A549 (cell line): ENCODE measurements around the gene CHEK1. TPM values are rescaled to one million over a fixed set of nuclear protein-coding genes. Genes with fewer than 3 reads are reported as not detected.

Experiments
- ATAC-seq, 2 experiments: fragments of 200-7000 bp in 1 of 2; fragments of >200 bp in 1 of 2; cut with Nextera tagmentation in 1 of 2; cut with Tn5 transposase in 1 of 2; 3 replicates each; pipeline versions ENCODE4 v1.8.0 to v1.9.1; 2018 to 2020; ENCODE audit warnings: mild to moderate bottlenecking in 1 of 2, moderate library complexity in 1 of 2
- CTCF ChIA-PET: fragments of 300-600 bp; sonication (Branson Sonifier 250); formaldehyde crosslinking; extraction: SDS; loops from one replicate; lab custom pipeline; 2021; ENCODE audit warnings: antibody characterized with exemption, inconsistent platforms; lab: Yijun Ruan, JAX
- POLR2A ChIA-PET: fragments of 350-600 bp; formaldehyde crosslinking; extraction: SDS; loops from one replicate; lab custom pipeline; 2021; ENCODE audit warnings: antibody characterized with exemption, inconsistent platforms; lab: Yijun Ruan, JAX
- DNase-seq, 2 experiments: peaks; one replicate each; pipeline versions ENCODE4 v3.0.0 to v3.0.0-alpha.2; 2011 to 2016; ENCODE audit warnings: low read depth in 1 of 2, low spot score in 1 of 2
- FAIRE-seq: peaks from 2 replicates; lab custom pipeline; 2011; peaks lifted over from hg19 to GRCh38; lab: Jason Lieb, UNC
- H3K27ac ChIP-seq, 2 experiments: fragments of >200 bp; sonication (Bioruptor Twin); formaldehyde crosslinking; 3 replicates each; pipeline ENCODE4 v1.5.1; 2016 to 2017
- H3K4me1 ChIP-seq: fragments of >200 bp; sonication (Bioruptor Twin); formaldehyde crosslinking; 3 replicates; pipeline ENCODE4 v1.6.1; 2016
- H3K4me2 ChIP-seq: fragments of >200 bp; sonication (Bioruptor Twin); formaldehyde crosslinking; 3 replicates; pipeline ENCODE4 v1.6.1; 2016
- H3K4me3 ChIP-seq: fragments of >200 bp; sonication (Bioruptor Twin); formaldehyde crosslinking; 3 replicates; pipeline ENCODE4 v1.5.1; 2016
- H3K9me3 ChIP-seq: fragments of >200 bp; sonication (Bioruptor Twin); formaldehyde crosslinking; 3 replicates; pipeline ENCODE4 v1.6.1; 2016
- ATOH8 ChIP-seq: fragments of 250-450 bp; sonication (Bioruptor Pico); IDR thresholded peaks from 2 replicates; pipeline ENCODE4 v1.5.0; 2020; ENCODE audit warnings: low read depth, mild to moderate bottlenecking, moderate library complexity
- BCL3 ChIP-seq: fragments of >200 bp; sonication (Bioruptor Twin); formaldehyde crosslinking; IDR thresholded peaks from 3 replicates; pipeline ENCODE4 v1.6.1; 2016
- CBX2 ChIP-seq: fragments of 200-600 bp; sonication (generic); IDR thresholded peaks from 2 replicates; pipeline ENCODE4 v1.6.1; 2016; ENCODE audit warnings: low read depth, mild to moderate bottlenecking, borderline replicate concordance
- CBX8 ChIP-seq: fragments of 200-600 bp; sonication (generic); IDR thresholded peaks from 2 replicates; pipeline ENCODE4 v1.6.1; 2016
- CEBPB ChIP-seq, 2 experiments: fragments of >200 bp in 1 of 2; sonication (Bioruptor Twin) in 1 of 2; formaldehyde crosslinking in 1 of 2; IDR thresholded peaks; 2 replicates each; pipeline ENCODE4 v1.6.1; 2012 to 2016
- CHD2 ChIP-seq: fragments of 150-350 bp; IDR thresholded peaks from 2 replicates; pipeline ENCODE4 v1.6.1; 2014; ENCODE audit warnings: low read length; ENCODE audit not compliant: partially characterized antibody
- E2F6 ChIP-seq: IDR thresholded peaks from 2 replicates; pipeline ENCODE4 v1.6.1; 2012; ENCODE audit warnings: low read depth, borderline replicate concordance
- EHMT2 ChIP-seq: fragments of 200-600 bp; sonication (generic); IDR thresholded peaks from 2 replicates; pipeline ENCODE4 v1.6.1; 2016; ENCODE audit warnings: antibody characterized with exemption, low read depth, mild to moderate bottlenecking, moderate library complexity
- ESRRA ChIP-seq: fragments of 150-350 bp; IDR thresholded peaks from 2 replicates; pipeline ENCODE4 v1.6.1; 2014; ENCODE audit warnings: mild to moderate bottlenecking, low read length, borderline replicate concordance
- FOSL2 ChIP-seq, 2 experiments: fragments of 450-650 bp in 1 of 2; fragments of >200 bp in 1 of 2; sonication (Bioruptor Twin) in 1 of 2; formaldehyde crosslinking; IDR thresholded peaks; 2 replicates each; pipeline versions ENCODE4 v1.5.0 to v1.6.1; 2016 to 2020; ENCODE audit warnings: mild to moderate bottlenecking in 1 of 2, moderate library complexity in 1 of 2
- HMGXB4 ChIP-seq: fragments of 250-450 bp; sonication (Bioruptor Pico); IDR thresholded peaks from 2 replicates; pipeline ENCODE4 v1.5.0; 2021; ENCODE audit warnings: mild to moderate bottlenecking, moderate library complexity, borderline replicate concordance
- HOXA7 ChIP-seq: fragments of 250-450 bp; sonication (Bioruptor Pico); IDR thresholded peaks from 2 replicates; pipeline ENCODE4 v1.5.0; 2020; ENCODE audit warnings: mild to moderate bottlenecking, moderate library complexity
- HOXB5 ChIP-seq: fragments of 250-450 bp; sonication (Bioruptor Pico); IDR thresholded peaks from 2 replicates; pipeline ENCODE4 v1.5.0; 2020; ENCODE audit warnings: mild to moderate bottlenecking, moderate library complexity
- KDM5A ChIP-seq: fragments of 200-600 bp; sonication (generic); IDR thresholded peaks from 2 replicates; pipeline ENCODE4 v1.6.1; 2016; ENCODE audit warnings: antibody characterized with exemption, mild to moderate bottlenecking
- MYC ChIP-seq: IDR thresholded peaks from 2 replicates; pipeline ENCODE4 v1.6.1; 2012; ENCODE audit warnings: mild to moderate bottlenecking, inconsistent platforms, low read length, improper control_type of control experiment, borderline replicate concordance
- NR3C1 ChIP-seq: fragments of >200 bp; sonication (Bioruptor Twin); formaldehyde crosslinking; IDR thresholded peaks from 3 replicates; pipeline ENCODE4 v1.6.1; 2017
- PBX3 ChIP-seq: IDR thresholded peaks from 2 replicates; pipeline ENCODE4 v1.6.1; 2012
- PHF8 ChIP-seq: fragments of 200-600 bp; sonication (generic); IDR thresholded peaks from 2 replicates; pipeline ENCODE4 v1.6.1; 2016; ENCODE audit warnings: low read depth, mild to moderate bottlenecking, antibody characterized with exemption, moderate library complexity, borderline replicate concordance
- POLR2AphosphoS2 ChIP-seq: conservative IDR thresholded peaks from 2 replicates; pipeline ENCODE4 v1.6.1; 2012; ENCODE audit warnings: low read length, improper control_type of control experiment, inconsistent platforms
- RAD21 ChIP-seq, 2 experiments: fragments of >200 bp in 1 of 2; sonication (Bioruptor Twin) in 1 of 2; formaldehyde crosslinking in 1 of 2; IDR thresholded peaks in 1 of 2; conservative IDR thresholded peaks in 1 of 2; 2 replicates in 1 of 2; 3 replicates in 1 of 2; pipeline ENCODE4 v1.6.1; 2012 to 2018; ENCODE audit warnings: inconsistent platforms in 1 of 2
- REST ChIP-seq: fragments of 200-600 bp; sonication (generic); IDR thresholded peaks from 2 replicates; pipeline ENCODE4 v1.6.1; 2016; ENCODE audit warnings: antibody characterized with exemption, mild to moderate bottlenecking, moderate library complexity
- SMC3 ChIP-seq: fragments of >200 bp; sonication (Bioruptor Twin); formaldehyde crosslinking; IDR thresholded peaks from 3 replicates; pipeline ENCODE4 v1.6.1; 2018; ENCODE audit warnings: inconsistent platforms
- TFCP2L1 ChIP-seq: fragments of 250-450 bp; sonication (Bioruptor Pico); IDR thresholded peaks from 2 replicates; pipeline ENCODE4 v1.5.0; 2021; ENCODE audit warnings: mild to moderate bottlenecking
- TP53 ChIP-seq: fragments of 250-450 bp; sonication (Bioruptor Pico); IDR thresholded peaks from 2 replicates; pipeline ENCODE4 v1.5.0; 2021; ENCODE audit warnings: mild to moderate bottlenecking, moderate library complexity
- ZC3H11A ChIP-seq: fragments of 450-650 bp; IDR thresholded peaks from 2 replicates; pipeline ENCODE4 v1.6.1; 2014; ENCODE audit warnings: antibody characterized with exemption, mild to moderate bottlenecking
- ZSCAN20 ChIP-seq: fragments of 250-450 bp; sonication (Bioruptor Pico); IDR thresholded peaks from 2 replicates; pipeline ENCODE4 v1.8.0; 2022; ENCODE audit warnings: mild to moderate bottlenecking, moderate library complexity
- WGBS: methylation state at CpG from one replicate; pipeline ENCODE4 v1.1.6; 2017; ENCODE audit errors: missing lambda C conversion rate; 5-methylcytosine and 5-hydroxymethylcytosine counted together
- polyA plus RNA-seq, 4 experiments: library from polyadenylated mRNA; depleted of rRNA in 3 of 4; stranded (reverse); fragments of >200 nt; fragmentation: RNase III in 1 of 4; extraction: RNeasy Plus Mini Kit Qiagen cat#74134 plus additional on column Dnase treatment in 1 of 4; gene quantifications; 2 replicates in 3 of 4; 3 replicates in 1 of 4; pipeline ENCODE4 v1.2.3, GENCODE V29; 2011 to 2017

Gene CHEK1
- polyA plus RNA-seq, 2 of the 4 experiments (the other 2 are of a cell fraction) = 35.2 to 64.5 TPM

- POLR2A ChIA-PET = no interaction called here
- 0 out of 6 replicates have a peak overlapping the region, but pooled peaks of 1 of the 2 experiments have one; percentile 22 for H3K27ac ChIP-seq
- DNase-seq (peak in 1 of 2 experiments; percentile 7), ATAC-seq (no peak), FAIRE-seq (no peak)
- 0 out of 3 replicates have a peak overlapping the region, but pooled peaks have one; percentile 6 for H3K4me2 ChIP-seq
- no peaks in the 10 kb centered on the region for H3K9me3 ChIP-seq
- no peak overlapping the region for H3K4me3 ChIP-seq
- H3K4me1 ChIP-seq = peaks cover 18% of the 10 kb centered on the region
- CTCF ChIA-PET = no interaction called here
- TF ChIP-seq HOXB5 (CRISPR knock-in tag) (no peak), REST (no peak), BCL3 (no peak), CEBPB (IDR thresholded peaks at IDR 0.05) (peak in 1 of 2 experiments; percentile 51; a peak in 1 of 4 replicates), NR3C1 (no peak), FOSL2 (IDR thresholded peaks at IDR 0.05) (no peak), FOSL2 (CRISPR knock-in tag; IDR thresholded peaks at IDR 0.05) (peak; percentile 15; the same call in 1 of the 2 replicates)
- WGBS = 44% methylated on average over 2 of the region's 2 CpGs
Measured at GRCh38 chr11:125621995-125622394, 3.0 kb upstream of the CHEK1 start.

- Histone ChIP-seq H3K27ac (no peak overlapping the region), H3K4me1 (peaks cover 23% of the 10 kb centered on the region)
- ChIA-PET POLR2A (no interaction called here), CTCF (no interaction called here)
- TF ChIP-seq KDM5A (no peak), ESRRA (no peak), ZSCAN20 (CRISPR knock-in tag) (no peak), E2F6 (no peak), PHF8 (no peak), CHD2 (no peak), HOXA7 (CRISPR knock-in tag) (no peak), TFCP2L1 (no peak), TP53 (no peak), EHMT2 (no peak), ZC3H11A (no peak), SMC3 (no peak), PBX3 (no peak), MYC (no peak), POLR2AphosphoS2 (no peak), ATOH8 (no peak), CBX8 (no peak), HMGXB4 (CRISPR knock-in tag) (no peak), CBX2 (no peak), RAD21 (conservative IDR thresholded peaks at IDR 0.05 in 1 of 2, IDR thresholded peaks at IDR 0.05 in 1 of 2) (no peak)
- TF ChIP-seq, all 56 proteins: peak for 0
- 100% methylated on average over 1 of the region's 1 CpG for WGBS
- Histone ChIP-seq H3K4me3 (no peak overlapping the region), H3K4me2 (no peak overlapping the region), H3K9me3 (no peaks in the 10 kb centered on the region)
- FAIRE-seq (no peak), DNase-seq (no peak), ATAC-seq (no peak)
Measured at GRCh38 chr11:125623064-125623463, 1.9 kb upstream of the CHEK1 start.
